GM12873 (cell line): ENCODE data around the gene RAX2.

ENCODE experiments used
- TF ChIP-seq, protein P1 (sequence below): IDR thresholded peaks from 2 replicates; pipeline ENCODE4 v1.5.1; 2012; ENCODE audit warnings: low read depth, mild to moderate bottlenecking, moderate library complexity, low read length, control low read depth; ENCODE audit not compliant: insufficient read depth; ENCODE audit errors: missing control alignments

RAX2 gene

DNA sequence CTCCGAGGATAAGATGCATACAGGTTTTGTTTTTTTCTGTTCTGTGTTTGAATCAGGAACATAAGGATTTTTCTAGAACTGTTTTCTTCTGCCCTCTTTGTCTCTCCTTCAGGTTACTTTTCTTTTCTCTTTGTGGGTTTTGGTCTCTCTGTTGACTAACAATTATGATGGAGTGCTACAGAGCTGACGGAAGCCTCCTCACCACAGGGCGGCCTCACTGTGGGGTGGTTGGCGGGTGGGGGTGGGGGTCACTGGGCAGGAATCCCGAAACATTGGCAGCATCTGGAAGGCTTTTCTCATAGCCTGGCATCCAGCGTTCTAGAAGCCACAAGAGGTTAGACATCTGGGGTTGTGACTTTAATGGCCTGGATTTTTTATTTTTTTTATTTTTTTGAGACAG, 26.1 kb upstream of the RAX2 start:
- TF ChIP-seq, protein P1, sequence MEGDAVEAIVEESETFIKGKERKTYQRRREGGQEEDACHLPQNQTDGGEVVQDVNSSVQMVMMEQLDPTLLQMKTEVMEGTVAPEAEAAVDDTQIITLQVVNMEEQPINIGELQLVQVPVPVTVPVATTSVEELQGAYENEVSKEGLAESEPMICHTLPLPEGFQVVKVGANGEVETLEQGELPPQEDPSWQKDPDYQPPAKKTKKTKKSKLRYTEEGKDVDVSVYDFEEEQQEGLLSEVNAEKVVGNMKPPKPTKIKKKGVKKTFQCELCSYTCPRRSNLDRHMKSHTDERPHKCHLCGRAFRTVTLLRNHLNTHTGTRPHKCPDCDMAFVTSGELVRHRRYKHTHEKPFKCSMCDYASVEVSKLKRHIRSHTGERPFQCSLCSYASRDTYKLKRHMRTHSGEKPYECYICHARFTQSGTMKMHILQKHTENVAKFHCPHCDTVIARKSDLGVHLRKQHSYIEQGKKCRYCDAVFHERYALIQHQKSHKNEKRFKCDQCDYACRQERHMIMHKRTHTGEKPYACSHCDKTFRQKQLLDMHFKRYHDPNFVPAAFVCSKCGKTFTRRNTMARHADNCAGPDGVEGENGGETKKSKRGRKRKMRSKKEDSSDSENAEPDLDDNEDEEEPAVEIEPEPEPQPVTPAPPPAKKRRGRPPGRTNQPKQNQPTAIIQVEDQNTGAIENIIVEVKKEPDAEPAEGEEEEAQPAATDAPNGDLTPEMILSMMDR = no peak

DNA sequence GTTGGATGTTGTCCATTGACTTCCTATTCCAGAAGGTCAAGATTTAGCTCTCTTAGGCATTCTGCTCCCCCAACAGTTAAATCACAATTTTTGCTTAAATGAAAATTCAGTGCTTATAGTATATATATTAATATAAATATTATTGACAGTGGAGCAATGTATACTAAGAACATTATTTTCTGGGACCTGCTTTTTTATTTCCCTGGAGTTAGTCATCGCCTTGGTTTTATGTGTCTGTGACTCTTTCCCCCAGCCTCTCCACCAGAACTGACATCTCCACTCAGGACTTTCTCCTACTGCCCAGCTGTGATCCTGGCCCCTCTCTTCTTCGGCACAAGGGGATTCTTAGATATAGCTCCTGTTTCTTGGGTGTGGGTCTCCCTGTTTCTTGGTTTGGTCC, 24.3 kb upstream of the RAX2 start:
- TF ChIP-seq, protein P1 = no peak

DNA sequence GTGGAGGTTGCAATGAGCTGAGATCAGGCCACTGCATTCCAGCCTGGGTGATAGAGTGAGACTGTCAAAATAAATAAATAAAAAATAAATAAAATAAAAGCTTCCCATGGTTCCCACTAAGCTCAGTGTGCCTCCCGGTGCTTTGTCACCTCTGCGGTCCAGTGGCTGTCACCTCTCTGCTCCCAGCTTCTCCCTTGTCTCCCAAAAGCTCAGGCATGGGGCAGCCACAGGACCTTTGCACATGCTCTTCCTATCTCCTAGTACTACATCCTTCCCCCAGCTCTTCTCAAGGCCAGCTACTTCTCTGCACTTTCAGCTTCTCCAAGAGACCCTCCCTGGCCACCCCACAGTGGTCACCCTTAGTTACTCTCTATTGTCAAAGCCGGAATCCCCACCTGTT, 21.8 kb upstream of the RAX2 start:
- TF ChIP-seq, protein P1 = no peak

DNA sequence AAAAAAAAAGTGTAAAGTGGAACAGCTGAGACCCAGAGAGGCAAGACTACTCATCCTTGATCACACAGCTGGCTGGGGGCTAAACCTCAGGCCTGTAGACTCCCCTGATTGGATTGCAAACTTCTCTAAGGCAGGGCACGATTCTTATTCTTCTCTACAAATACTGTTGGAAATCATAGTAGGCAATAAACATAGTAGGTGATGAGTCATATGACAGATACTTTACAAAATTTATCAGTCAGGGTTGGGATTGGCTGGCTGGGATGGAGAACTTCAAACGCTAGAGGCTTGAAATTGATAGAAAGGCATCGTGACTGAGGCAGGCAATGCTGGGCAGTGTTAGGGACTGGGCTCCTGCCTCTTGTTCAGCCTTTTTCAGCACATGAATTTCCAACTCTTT, 20.1 kb upstream of the RAX2 start:
- TF ChIP-seq, protein P1 = no peak

DNA sequence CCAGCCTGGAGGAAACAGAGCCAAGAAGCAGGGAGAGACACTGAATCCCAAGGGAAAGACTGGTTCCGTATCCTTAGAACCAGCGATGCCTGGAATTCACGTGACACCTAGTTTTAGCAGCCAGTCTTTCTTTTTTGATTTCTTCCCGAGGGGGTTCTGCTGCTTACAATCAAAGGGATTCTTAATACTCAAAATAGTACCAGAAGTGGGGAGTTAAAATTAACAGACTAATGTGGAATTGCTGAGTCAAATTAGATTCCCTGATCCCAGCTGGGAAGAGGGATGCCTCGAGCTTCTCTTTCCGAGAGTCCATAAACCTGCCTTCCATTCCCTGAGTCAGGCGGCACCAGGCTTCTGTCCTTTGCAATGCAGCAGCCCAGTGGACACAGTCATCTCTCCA, 18.9 kb upstream of the RAX2 start:
- TF ChIP-seq, protein P1 = no peak

DNA sequence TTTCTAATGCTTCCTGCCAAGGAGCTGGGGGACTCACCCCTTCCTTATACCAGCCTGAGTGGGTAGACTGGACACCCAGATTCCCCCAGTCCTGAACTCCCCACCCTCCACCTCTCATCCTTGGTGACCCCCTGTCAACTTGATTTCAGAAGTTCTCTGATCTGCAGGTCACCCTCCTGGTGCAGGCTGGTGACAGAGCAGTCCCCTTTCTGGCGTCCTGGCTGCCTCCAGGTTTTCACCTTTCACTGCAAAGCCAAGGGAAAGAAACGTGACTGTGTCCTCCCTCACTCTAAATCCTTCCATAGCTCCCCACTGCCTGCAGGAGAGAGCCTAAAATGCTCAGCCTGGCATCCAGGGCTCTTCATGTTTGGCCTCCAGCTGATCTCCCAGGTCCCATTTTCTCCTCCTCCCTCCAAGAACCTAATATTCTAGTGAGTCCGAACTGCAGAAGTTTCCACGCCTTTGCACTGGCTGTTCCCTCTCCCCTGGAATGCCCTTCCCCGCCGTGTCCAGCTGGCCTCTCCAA, 18.2 kb upstream of the RAX2 start:
- TF ChIP-seq, protein P1 = no peak

DNA sequence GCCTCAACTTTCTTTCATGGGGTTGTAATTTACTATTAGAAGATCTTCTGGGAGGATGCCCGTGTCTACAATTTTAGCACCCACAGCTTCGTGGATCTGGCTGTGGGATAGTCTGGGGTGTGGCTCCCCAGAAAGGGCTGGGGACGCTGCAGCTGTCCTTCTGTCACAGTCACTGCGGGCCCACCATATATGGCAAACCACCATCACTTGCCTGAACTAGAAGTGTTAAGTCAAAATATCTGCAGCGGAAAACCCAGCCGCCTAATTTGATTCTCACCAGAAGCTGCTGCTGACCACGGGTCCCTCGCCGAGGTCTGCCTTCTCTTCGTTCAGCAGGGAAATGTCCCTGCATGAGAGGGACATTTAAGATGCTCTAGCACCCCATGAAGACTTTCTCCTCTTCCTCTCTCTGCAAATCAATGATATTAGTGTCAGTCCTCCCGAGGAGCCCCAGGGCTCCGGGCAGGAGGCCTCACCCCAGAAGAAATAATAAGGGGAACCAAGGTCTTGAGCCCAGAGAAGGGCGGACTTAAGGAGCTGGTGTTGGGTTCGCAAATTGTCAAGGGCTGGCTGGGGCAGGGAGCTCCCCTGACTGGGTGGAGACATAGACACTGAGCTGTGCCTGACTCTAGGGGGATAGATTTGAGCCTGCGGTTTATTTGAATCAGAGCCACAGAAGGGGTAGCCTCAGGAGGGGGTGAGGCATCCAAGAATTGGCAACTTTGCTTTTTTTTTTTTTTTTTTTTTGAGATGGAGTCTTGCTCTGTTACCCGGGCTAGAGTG, 17.2 kb upstream of the RAX2 start:
- TF ChIP-seq, protein P1 = no peak
